Measurements from ENCODE around the gene TCEANC2. TPM values are rescaled to one million over a fixed set of nuclear protein-coding genes. Genes with fewer than 3 reads are reported as not detected.

TCEANC2 gene
- total and polyA plus RNA-seq, 2 donors (not counting 3 experiments of a cell fraction or from before 2014, with no cell fraction given) = 3.2 to 6.1 TPM

DNA sequence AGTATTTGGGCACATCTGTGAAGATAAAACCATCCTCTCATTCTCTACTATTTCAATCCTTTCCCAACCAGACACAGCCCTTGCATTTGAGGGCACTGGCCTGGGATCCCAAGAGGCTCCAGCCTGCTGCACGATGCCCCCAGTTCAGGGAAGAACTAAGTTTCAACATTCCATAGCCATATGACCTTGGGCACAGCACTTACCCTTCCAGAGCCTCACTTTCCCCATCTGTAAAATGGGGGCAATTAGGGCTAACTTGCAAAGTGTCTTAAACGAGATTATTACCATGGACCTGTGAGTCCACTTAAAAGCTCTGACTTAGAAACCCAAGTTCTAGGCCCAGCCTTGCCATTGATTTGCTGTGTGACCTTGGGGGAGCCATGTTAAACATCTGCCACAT, 76.5 kb downstream of the TCEANC2 start:
- dilution Hi-C loops (cut with MboI; ENCODE audit: extremely low pct_ligation_motif_present, low sequenced_read_pairs) = no loop called here
- CTCF ChIA-PET = interaction anchor here (3.1 kb wide), 1 partner anchor 8 kb away, joined by 18 read pairs; no protein-coding TSS in a partner anchor

More for the DNA sequence above, 76.5 kb downstream of the TCEANC2 start:
- TF ChIP-seq FOS (IDR thresholded peaks at IDR 0.05; ENCODE audit: borderline replicate concordance, insufficient read depth, low read length) (no peak), POLR2AphosphoS5 (IDR thresholded peaks at IDR 0.05; ENCODE audit: insufficient read depth, low read depth, low read length) (no peak), EZH2 (IDR thresholded peaks at IDR 0.05; ENCODE audit: borderline replicate concordance, low read depth, low read length, severe bottlenecking) (no peak), JUN (IDR thresholded peaks at IDR 0.05; ENCODE audit: borderline replicate concordance, insufficient read depth, insufficient read length, low read depth) (no peak), MYC (IDR thresholded peaks at IDR 0.05; ENCODE audit: low read depth, low read length) (no peak)
- TF ChIP-seq, protein P1, sequence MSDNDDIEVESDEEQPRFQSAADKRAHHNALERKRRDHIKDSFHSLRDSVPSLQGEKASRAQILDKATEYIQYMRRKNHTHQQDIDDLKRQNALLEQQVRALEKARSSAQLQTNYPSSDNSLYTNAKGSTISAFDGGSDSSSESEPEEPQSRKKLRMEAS (IDR thresholded peaks at IDR 0.05; ENCODE audit: insufficient read depth, insufficient read length) = no peak
- TF ChIP-seq, protein P2, sequence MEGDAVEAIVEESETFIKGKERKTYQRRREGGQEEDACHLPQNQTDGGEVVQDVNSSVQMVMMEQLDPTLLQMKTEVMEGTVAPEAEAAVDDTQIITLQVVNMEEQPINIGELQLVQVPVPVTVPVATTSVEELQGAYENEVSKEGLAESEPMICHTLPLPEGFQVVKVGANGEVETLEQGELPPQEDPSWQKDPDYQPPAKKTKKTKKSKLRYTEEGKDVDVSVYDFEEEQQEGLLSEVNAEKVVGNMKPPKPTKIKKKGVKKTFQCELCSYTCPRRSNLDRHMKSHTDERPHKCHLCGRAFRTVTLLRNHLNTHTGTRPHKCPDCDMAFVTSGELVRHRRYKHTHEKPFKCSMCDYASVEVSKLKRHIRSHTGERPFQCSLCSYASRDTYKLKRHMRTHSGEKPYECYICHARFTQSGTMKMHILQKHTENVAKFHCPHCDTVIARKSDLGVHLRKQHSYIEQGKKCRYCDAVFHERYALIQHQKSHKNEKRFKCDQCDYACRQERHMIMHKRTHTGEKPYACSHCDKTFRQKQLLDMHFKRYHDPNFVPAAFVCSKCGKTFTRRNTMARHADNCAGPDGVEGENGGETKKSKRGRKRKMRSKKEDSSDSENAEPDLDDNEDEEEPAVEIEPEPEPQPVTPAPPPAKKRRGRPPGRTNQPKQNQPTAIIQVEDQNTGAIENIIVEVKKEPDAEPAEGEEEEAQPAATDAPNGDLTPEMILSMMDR (IDR thresholded peaks at IDR 0.05; ENCODE audit: extremely low read depth in 1 of 2, insufficient read depth in 1 of 2, low read depth in 1 of 2, low read length in 2 of 2) = no peak
- H3K9ac ChIP-seq (replicated peaks; ENCODE audit: extremely low read depth, insufficient read depth, low read length) = no peak overlapping the region
- H3K4me2 ChIP-seq (ENCODE audit: insufficient read depth, low read length) = no peak overlapping the region
- no peaks in the 10 kb centered on the region for H3K4me1 ChIP-seq (ENCODE audit: control insufficient read depth, extremely low read depth, insufficient read depth, low read length)
- H4K20me1 ChIP-seq (replicated peaks; ENCODE audit: control insufficient read depth, extremely low read depth, insufficient read depth, low read length) = no peaks in the 10 kb centered on the region
- H3K27ac ChIP-seq (ENCODE audit: insufficient read depth, low read depth, low read length) = no peak overlapping the region
- BruUV-seq (replicated peaks) = no TSS peak
- H3K27me3 ChIP-seq (ENCODE audit: control insufficient read depth in 2 of 2, insufficient read depth in 2 of 2, low read length in 2 of 2) = peaks cover 0 to 5% of the 10 kb centered on the region in 2 experiments
- FAIRE-seq = no peak
- intact Hi-C loops (cut with micrococcal nuclease) = no loop called here
- no peaks in the 10 kb centered on the region for H3K9me3 ChIP-seq (replicated peaks; ENCODE audit: control insufficient read depth, insufficient read depth, low read length)
- no peaks in the 10 kb centered on the region for H3K36me3 ChIP-seq (ENCODE audit: control insufficient read depth in 2 of 2, extremely low read depth in 1 of 2, insufficient read depth in 2 of 2, low read length in 2 of 2)
- H3K4me3 ChIP-seq (replicated peaks in 1 of 3; ENCODE audit: insufficient read depth in 1 of 3, low read depth in 1 of 3, low read length in 3 of 3) = no peak overlapping the region
- H2AFZ ChIP-seq (ENCODE audit: low read depth, low read length) = no peak overlapping the region
- POLR2A ChIA-PET = no interaction called here
- no peaks in the 10 kb centered on the region for H3K9me1 ChIP-seq (replicated peaks; ENCODE audit: control insufficient read depth, extremely low read depth, insufficient read depth, low read length)
- no peaks in the 10 kb centered on the region for H3K79me2 ChIP-seq (ENCODE audit: control insufficient read depth, insufficient read depth, low read length)
- DNase-seq (ENCODE audit: low read depth, low spot score) = no peak
